ENCODE results near the gene LDLRAD4.

DNA sequence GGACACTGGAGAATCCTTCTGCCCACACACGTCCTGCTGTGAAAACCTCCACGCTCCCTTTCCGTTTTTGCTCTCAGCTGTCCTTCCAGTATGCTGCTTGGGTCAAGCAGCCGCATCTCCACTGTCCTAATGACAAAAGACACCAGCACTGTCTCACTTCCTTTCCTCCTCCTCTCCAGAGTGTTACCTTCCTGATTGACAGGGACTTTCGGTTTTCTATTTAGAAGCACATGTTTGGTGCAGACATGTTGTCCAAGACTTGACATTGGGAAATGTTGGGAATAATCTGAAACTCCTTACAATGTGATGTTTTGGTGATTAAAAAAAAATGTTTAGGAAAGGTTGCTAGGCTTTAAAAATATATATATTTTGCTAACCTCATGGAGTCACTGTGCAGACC, 281.2 kb downstream of the LDLRAD4 start:
- no peak for TF ChIP-seq EZH2 (IDR thresholded peaks at IDR 0.05; ENCODE audit: borderline replicate concordance, insufficient read depth, low read depth, low read length, poor library complexity, severe bottlenecking)
- TF ChIP-seq, protein P1, sequence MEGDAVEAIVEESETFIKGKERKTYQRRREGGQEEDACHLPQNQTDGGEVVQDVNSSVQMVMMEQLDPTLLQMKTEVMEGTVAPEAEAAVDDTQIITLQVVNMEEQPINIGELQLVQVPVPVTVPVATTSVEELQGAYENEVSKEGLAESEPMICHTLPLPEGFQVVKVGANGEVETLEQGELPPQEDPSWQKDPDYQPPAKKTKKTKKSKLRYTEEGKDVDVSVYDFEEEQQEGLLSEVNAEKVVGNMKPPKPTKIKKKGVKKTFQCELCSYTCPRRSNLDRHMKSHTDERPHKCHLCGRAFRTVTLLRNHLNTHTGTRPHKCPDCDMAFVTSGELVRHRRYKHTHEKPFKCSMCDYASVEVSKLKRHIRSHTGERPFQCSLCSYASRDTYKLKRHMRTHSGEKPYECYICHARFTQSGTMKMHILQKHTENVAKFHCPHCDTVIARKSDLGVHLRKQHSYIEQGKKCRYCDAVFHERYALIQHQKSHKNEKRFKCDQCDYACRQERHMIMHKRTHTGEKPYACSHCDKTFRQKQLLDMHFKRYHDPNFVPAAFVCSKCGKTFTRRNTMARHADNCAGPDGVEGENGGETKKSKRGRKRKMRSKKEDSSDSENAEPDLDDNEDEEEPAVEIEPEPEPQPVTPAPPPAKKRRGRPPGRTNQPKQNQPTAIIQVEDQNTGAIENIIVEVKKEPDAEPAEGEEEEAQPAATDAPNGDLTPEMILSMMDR (IDR thresholded peaks at IDR 0.05): no peak
